ENCODE results near the gene BMAL2.

Gene BMAL2

GRCh38 chr12:27297566-27297965 lies 35.1 kb upstream of the BMAL2 start:
- no peak for TF ChIP-seq SPI1 (IDR thresholded peaks at IDR 0.05; ENCODE audit: borderline replicate concordance, low read depth)
- no peak for TF ChIP-seq CTCF (IDR thresholded peaks at IDR 0.05; ENCODE audit: insufficient read depth, low read length)
- no peak for TF ChIP-seq GABPA (IDR thresholded peaks at IDR 0.05; ENCODE audit: low read depth)
- TF ChIP-seq REST (IDR thresholded peaks at IDR 0.05; ENCODE audit: insufficient replicate concordance, low read depth): no peak
- no peak for TF ChIP-seq POLR2AphosphoS5 (IDR thresholded peaks at IDR 0.05; ENCODE audit: low read depth)

GRCh38 chr12:27299102-27299501 lies 33.5 kb upstream of the BMAL2 start:
- no peak overlapping the region for H3K4me3 ChIP-seq (replicated peaks; ENCODE audit: insufficient read depth, low read length)
- H3K27me3 ChIP-seq (ENCODE audit: insufficient read depth, poor library complexity, severe bottlenecking): no peaks in the 10 kb centered on the region
- DNase-seq (ENCODE audit: low read depth in 1 of 2, low spot score in 1 of 2): no peak
- H3K27ac ChIP-seq (replicated peaks): no peak overlapping the region
- no peak for TF ChIP-seq SPI1 (IDR thresholded peaks at IDR 0.05; ENCODE audit: borderline replicate concordance, low read depth)
- no peak for TF ChIP-seq CTCF (IDR thresholded peaks at IDR 0.05; ENCODE audit: insufficient read depth, low read length)
- no peak for TF ChIP-seq REST (IDR thresholded peaks at IDR 0.05; ENCODE audit: insufficient replicate concordance, low read depth)
- no peak for TF ChIP-seq POLR2AphosphoS5 (IDR thresholded peaks at IDR 0.05; ENCODE audit: low read depth)
- no peak for TF ChIP-seq GABPA (IDR thresholded peaks at IDR 0.05; ENCODE audit: low read depth)

More at GRCh38 chr12:27297566-27297965, 35.1 kb upstream of the BMAL2 start:
- no peak for DNase-seq (ENCODE audit: low read depth in 1 of 2, low spot score in 1 of 2)
- H3K4me3 ChIP-seq (replicated peaks; ENCODE audit: insufficient read depth, low read length): no peak overlapping the region
- H3K27me3 ChIP-seq (ENCODE audit: insufficient read depth, poor library complexity, severe bottlenecking): no peaks in the 10 kb centered on the region
- no peak overlapping the region for H3K27ac ChIP-seq (replicated peaks)

- Histone ChIP-seq H3K4me3 (replicated peaks; ENCODE audit: insufficient read depth, low read length) (no peak overlapping the region), H3K27me3 (ENCODE audit: insufficient read depth, poor library complexity, severe bottlenecking) (no peaks in the 10 kb centered on the region), H3K27ac (replicated peaks) (no peak overlapping the region)
- TF ChIP-seq CTCF (IDR thresholded peaks at IDR 0.05; ENCODE audit: insufficient read depth, low read length): no peak
- no peak for TF ChIP-seq SPI1 (IDR thresholded peaks at IDR 0.05; ENCODE audit: borderline replicate concordance, low read depth)
- no peak for TF ChIP-seq REST (IDR thresholded peaks at IDR 0.05; ENCODE audit: insufficient replicate concordance, low read depth)
- no peak for TF ChIP-seq POLR2AphosphoS5 (IDR thresholded peaks at IDR 0.05; ENCODE audit: low read depth)
- TF ChIP-seq GABPA (IDR thresholded peaks at IDR 0.05; ENCODE audit: low read depth): no peak
- DNase-seq (ENCODE audit: low read depth in 1 of 2, low spot score in 1 of 2): no peak
These were observed 32.4 kb upstream of the BMAL2 start for GRCh38 chr12:27300226-27300625.
